GM13977 (cell line): ENCODE data around the gene LZTS2.

Experiments used
- DNase-seq: peaks from one replicate; pipeline ENCODE4 v3.0.0; 2012; ENCODE audit warnings: low spot score
- CTCF ChIP-seq: IDR thresholded peaks from 2 replicates; pipeline ENCODE4 v1.5.1; 2012; ENCODE audit warnings: mild to moderate bottlenecking, control low read depth; ENCODE audit not compliant: insufficient read depth; ENCODE audit errors: extremely low read depth, missing control alignments
- in situ Hi-C: fragments of 300-500 bp; cut with MboI; formaldehyde crosslinking; loops from one replicate; pipeline ENCODE4 v1.12.0; 2022; ENCODE audit warnings: low sequenced_read_pairs, low pct_unique_long_range_greater_than_20kb, mixed read lengths, inconsistent platforms; ENCODE audit not compliant: unreplicated experiment

Gene LZTS2

GRCh38 chr10:100999742-101000126 is at the start of gene LZTS2:
Gene LZTS2 (plus strand): TSS chr10:100999808. CDS start chr10:101002539, 2,731 bp downstream.
- TF ChIP-seq CTCF: no peak
- DNase-seq: no peak
- in situ Hi-C loops: no loop called here

- in situ Hi-C loops: no loop called here
- DNase-seq: no peak
- TF ChIP-seq CTCF: no peak
Observed at GRCh38 chr10:100960251-100960650, 39.4 kb upstream of the LZTS2 start.

- in situ Hi-C loops: no loop called here
- DNase-seq: no peak
- TF ChIP-seq CTCF: no peak
Observed at GRCh38 chr10:100962351-100963080, 37.1 kb upstream of the LZTS2 start.

- DNase-seq: no peak
- TF ChIP-seq CTCF: no peak
- in situ Hi-C loops: no loop called here
Observed at GRCh38 chr10:100963826-100964225, 35.8 kb upstream of the LZTS2 start.

GRCh38 chr10:100965820-100966219 is 33.8 kb upstream of the LZTS2 start:
- in situ Hi-C loops: no loop called here
- TF ChIP-seq CTCF: no peak
- no peak for DNase-seq

- no peak for DNase-seq
- TF ChIP-seq CTCF: no peak
- in situ Hi-C loops: no loop called here
Observed at GRCh38 chr10:100966887-100967286, 32.7 kb upstream of the LZTS2 start.
